ENCODE measurements around the gene IGFBP4.

Gene IGFBP4

GRCh38 chr17:40482722-40483121 lies 39.5 kb downstream of the IGFBP4 start:
- no peaks in the 10 kb centered on the region for H3K9me3 Mint-ChIP-seq
- H3K4me1 Mint-ChIP-seq = peaks cover 39% of the 10 kb centered on the region
- H3K36me3 Mint-ChIP-seq = no peaks in the 10 kb centered on the region
- ATAC-seq = no peak
- no peak overlapping the region for H3K4me3 Mint-ChIP-seq
- H3K27me3 Mint-ChIP-seq = no peaks in the 10 kb centered on the region
- H3K27ac Mint-ChIP-seq = peak overlapping the region; percentile 57

GRCh38 chr17:40483679-40484078 lies 40.4 kb downstream of the IGFBP4 start:
- no peaks in the 10 kb centered on the region for H3K36me3 Mint-ChIP-seq
- H3K9me3 Mint-ChIP-seq = no peaks in the 10 kb centered on the region
- no peak for ATAC-seq
- no peak overlapping the region for H3K27ac Mint-ChIP-seq
- peaks cover 41% of the 10 kb centered on the region for H3K4me1 Mint-ChIP-seq
- no peaks in the 10 kb centered on the region for H3K27me3 Mint-ChIP-seq
- no peak overlapping the region for H3K4me3 Mint-ChIP-seq

DNA sequence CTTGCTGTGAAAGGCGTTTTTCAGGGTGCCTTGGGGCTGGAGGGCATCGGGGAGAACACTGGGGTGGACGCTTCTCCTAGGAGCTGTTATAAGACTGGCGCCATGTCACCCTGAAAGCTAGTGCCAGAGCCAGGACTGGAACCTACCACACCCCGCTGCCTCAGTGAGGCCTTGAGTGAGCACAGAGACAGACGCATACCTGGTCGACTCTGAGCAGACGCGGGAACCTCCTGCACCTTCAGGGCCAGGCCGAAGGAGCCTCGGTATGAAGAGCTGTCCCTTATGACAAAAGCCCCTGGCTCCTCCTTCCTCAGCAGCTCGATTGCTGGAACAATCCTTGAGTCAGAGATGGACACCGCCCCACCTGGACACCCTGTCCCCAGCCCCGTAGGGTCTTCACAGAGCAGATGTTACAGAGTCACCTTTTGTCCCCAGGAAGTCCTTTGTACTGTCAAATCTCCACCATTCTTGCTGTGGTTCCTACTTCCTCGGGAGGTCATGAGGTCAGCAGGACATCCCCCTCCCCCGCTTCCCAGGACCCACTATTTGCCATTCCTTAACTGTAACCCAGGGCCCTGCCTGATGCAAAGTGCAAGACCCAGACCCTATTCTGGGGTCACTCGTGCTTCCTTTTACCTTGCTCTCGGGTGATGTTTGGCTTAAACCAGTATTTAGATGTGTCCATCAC lies 41.2 kb downstream of the IGFBP4 start:
- no peak for ATAC-seq
- Mint-ChIP-seq H3K27me3 (no peaks in the 10 kb centered on the region), H3K4me1 (peaks cover 41% of the 10 kb centered on the region), H3K27ac (no peak overlapping the region), H3K36me3 (no peaks in the 10 kb centered on the region), H3K4me3 (no peak overlapping the region), H3K9me3 (no peaks in the 10 kb centered on the region)

DNA sequence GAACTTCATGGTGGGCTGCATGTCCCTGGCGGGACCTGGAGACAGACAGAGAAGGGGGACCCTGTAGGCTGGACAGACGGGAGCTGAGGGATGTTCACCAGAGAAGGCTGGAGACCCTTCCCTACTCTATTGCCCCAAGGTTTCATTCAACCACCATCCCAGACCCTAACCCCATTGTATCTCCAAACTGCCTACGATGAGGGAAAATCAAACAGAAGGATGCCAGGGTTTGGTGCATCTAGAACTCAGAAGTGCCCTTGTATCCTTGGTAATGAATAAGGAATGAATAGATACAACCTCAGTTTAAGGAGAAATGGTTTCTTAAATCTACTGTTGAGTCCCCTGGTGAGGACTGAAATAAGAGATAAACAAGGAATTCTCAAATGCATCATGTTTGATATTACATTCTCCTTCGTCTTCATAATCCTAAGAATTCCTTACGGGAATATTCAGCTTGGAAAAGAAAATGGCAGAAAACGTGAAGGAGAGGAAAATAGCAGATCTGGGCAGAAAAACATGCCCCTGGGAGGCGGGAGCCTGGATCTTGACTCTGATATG lies 41.8 kb downstream of the IGFBP4 start:
- H3K4me1 Mint-ChIP-seq = peaks cover 41% of the 10 kb centered on the region
- no peak for ATAC-seq
- no peak overlapping the region for H3K27ac Mint-ChIP-seq
- no peaks in the 10 kb centered on the region for H3K36me3 Mint-ChIP-seq
- no peak overlapping the region for H3K4me3 Mint-ChIP-seq
- no peaks in the 10 kb centered on the region for H3K27me3 Mint-ChIP-seq
- no peaks in the 10 kb centered on the region for H3K9me3 Mint-ChIP-seq

DNA sequence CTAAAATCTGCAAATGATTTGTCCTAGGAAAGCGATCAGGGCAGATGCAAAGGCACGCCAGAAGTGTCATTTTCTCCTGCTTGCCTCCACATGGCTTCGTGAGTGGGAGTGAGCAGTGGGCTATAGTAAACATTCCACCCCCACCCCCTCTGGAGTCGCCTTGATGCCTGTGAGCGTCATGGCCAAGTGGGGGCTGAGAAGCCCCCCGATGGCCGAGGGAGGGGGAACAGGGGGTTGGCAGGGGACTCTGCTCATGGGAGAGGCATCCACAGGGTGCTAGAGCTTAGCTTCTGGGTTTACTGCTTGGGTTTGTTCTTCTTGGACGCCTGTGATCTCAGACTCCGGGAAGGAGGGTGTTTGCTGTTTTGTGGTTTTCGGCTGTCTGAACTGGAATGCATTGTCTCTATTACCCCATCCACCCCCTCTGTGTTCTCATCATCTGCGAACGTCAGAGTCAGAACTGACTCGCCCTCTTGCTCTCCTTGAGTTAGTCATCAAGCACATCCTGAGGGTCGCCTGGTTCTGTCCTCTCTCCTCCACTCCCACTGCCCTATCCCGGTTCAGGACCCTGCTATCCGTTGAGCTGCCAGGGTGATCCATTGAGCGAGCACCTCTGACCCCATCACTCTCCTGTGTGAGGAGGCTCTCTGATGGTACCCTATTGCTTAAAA lies 42.7 kb downstream of the IGFBP4 start:
- no peak for ATAC-seq
- Mint-ChIP-seq H3K27ac (no peak overlapping the region), H3K4me3 (no peak overlapping the region), H3K4me1 (peaks cover 41% of the 10 kb centered on the region), H3K27me3 (no peaks in the 10 kb centered on the region), H3K36me3 (no peaks in the 10 kb centered on the region), H3K9me3 (no peaks in the 10 kb centered on the region)

- H3K4me1 Mint-ChIP-seq = peaks cover 39% of the 10 kb centered on the region
- no peaks in the 10 kb centered on the region for H3K27me3 Mint-ChIP-seq
- H3K9me3 Mint-ChIP-seq = no peaks in the 10 kb centered on the region
- H3K27ac Mint-ChIP-seq = no peak overlapping the region
- no peak for ATAC-seq
- no peaks in the 10 kb centered on the region for H3K36me3 Mint-ChIP-seq
- no peak overlapping the region for H3K4me3 Mint-ChIP-seq
Observed at GRCh38 chr17:40486522-40487370, 43.5 kb downstream of the IGFBP4 start.

DNA sequence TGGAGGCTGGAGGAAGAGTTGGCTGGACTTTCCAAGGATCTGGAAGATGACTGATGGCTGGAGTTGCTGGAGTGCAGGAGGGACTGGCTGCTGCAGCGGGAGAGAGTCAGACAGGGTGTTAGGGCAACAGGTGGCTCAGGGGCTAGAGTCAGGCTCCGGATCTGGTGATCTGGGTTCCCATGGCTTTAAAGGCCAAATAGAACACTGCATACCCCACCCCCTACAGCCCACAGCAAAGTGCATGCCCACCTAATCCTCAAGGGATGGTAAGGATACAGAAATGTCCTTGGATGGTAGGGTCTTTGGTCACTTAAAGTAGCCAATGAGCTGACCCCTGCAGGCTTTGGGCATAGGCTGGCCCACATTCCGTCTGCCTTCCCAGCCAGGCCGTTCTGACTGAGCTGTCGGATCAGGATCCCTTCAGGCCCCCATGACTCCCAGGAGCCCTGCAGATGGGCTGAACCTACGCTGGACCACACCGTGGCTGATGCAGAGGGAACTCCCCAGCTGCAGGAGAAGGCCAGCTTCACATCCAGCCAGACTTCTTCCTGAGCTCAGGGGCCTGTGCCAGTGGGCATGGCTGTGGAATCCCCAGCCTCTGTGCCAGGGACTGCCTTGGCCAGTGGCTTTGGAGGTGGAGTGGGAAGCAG lies 44.2 kb downstream of the IGFBP4 start:
- no peak for ATAC-seq
- Mint-ChIP-seq H3K27me3 (no peaks in the 10 kb centered on the region), H3K4me1 (peaks cover 36% of the 10 kb centered on the region), H3K36me3 (no peaks in the 10 kb centered on the region), H3K9me3 (no peaks in the 10 kb centered on the region), H3K27ac (no peak overlapping the region), H3K4me3 (no peak overlapping the region)

DNA sequence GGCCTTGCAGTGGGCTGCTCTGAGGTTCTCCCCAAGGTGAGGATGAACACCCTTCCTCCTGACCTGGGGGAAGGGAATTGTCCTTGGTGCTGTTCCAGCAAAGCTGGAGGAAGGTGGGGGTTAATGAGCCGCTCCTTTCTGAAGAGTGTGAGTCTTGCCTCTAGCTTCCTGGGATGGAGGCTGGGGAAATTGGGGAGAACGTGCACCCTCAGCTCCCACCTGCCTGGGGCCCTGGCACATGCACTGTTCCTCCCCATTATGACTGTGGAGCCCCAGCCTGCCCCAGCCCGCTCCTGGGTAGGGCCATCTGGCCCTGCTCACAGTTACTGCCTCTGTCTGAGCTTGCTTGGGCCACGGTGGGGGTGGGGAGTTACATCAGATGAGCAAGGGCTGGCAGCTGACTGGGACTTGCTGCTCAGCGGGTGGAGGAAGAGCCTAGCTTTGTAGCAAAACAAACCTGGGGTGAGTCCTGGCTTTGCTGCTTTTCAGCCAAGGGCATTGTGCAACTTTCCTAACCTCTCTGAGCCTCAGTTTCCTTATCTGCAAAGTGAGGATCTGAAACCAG lies 47.1 kb downstream of the IGFBP4 start:
- Mint-ChIP-seq H3K27me3 (no peaks in the 10 kb centered on the region), H3K27ac (peak overlapping the region; percentile 57), H3K4me1 (peaks cover 31% of the 10 kb centered on the region), H3K36me3 (no peaks in the 10 kb centered on the region), H3K9me3 (no peaks in the 10 kb centered on the region), H3K4me3 (no peak overlapping the region)
- ATAC-seq = no peak

GRCh38 chr17:40490982-40491381 lies 47.7 kb downstream of the IGFBP4 start:
- no peak for ATAC-seq
- Mint-ChIP-seq H3K4me1 (peaks cover 31% of the 10 kb centered on the region), H3K9me3 (no peaks in the 10 kb centered on the region), H3K4me3 (no peak overlapping the region), H3K36me3 (no peaks in the 10 kb centered on the region), H3K27me3 (no peaks in the 10 kb centered on the region), H3K27ac (no peak overlapping the region)

GRCh38 chr17:40491486-40491885 lies 48.2 kb downstream of the IGFBP4 start:
- Mint-ChIP-seq H3K27me3 (peaks cover under 1% of the 10 kb centered on the region), H3K4me3 (no peak overlapping the region), H3K36me3 (no peaks in the 10 kb centered on the region), H3K27ac (no peak overlapping the region), H3K4me1 (peaks cover 31% of the 10 kb centered on the region), H3K9me3 (no peaks in the 10 kb centered on the region)
- no peak for ATAC-seq

GRCh38 chr17:40493697-40494096 lies 50.4 kb downstream of the IGFBP4 start:
- Mint-ChIP-seq H3K27me3 (peaks cover 12% of the 10 kb centered on the region), H3K36me3 (no peaks in the 10 kb centered on the region), H3K9me3 (no peaks in the 10 kb centered on the region), H3K27ac (no peak overlapping the region), H3K4me1 (peaks cover 28% of the 10 kb centered on the region), H3K4me3 (no peak overlapping the region)
- no peak for ATAC-seq

GRCh38 chr17:40495140-40495539 lies 51.9 kb downstream of the IGFBP4 start:
- H3K4me1 Mint-ChIP-seq = peaks cover 15% of the 10 kb centered on the region
- H3K27me3 Mint-ChIP-seq = peaks cover 26% of the 10 kb centered on the region
- no peaks in the 10 kb centered on the region for H3K9me3 Mint-ChIP-seq
- H3K4me3 Mint-ChIP-seq = no peak overlapping the region
- no peak for ATAC-seq
- H3K36me3 Mint-ChIP-seq = no peaks in the 10 kb centered on the region
- H3K27ac Mint-ChIP-seq = no peak overlapping the region

- Mint-ChIP-seq H3K27ac (no peak overlapping the region), H3K4me1 (peaks cover 9% of the 10 kb centered on the region), H3K4me3 (no peak overlapping the region), H3K9me3 (no peaks in the 10 kb centered on the region), H3K36me3 (no peaks in the 10 kb centered on the region), H3K27me3 (peaks cover 36% of the 10 kb centered on the region)
- peak; percentile 20 for ATAC-seq
Observed at GRCh38 chr17:40496170-40496569, 52.9 kb downstream of the IGFBP4 start.

DNA sequence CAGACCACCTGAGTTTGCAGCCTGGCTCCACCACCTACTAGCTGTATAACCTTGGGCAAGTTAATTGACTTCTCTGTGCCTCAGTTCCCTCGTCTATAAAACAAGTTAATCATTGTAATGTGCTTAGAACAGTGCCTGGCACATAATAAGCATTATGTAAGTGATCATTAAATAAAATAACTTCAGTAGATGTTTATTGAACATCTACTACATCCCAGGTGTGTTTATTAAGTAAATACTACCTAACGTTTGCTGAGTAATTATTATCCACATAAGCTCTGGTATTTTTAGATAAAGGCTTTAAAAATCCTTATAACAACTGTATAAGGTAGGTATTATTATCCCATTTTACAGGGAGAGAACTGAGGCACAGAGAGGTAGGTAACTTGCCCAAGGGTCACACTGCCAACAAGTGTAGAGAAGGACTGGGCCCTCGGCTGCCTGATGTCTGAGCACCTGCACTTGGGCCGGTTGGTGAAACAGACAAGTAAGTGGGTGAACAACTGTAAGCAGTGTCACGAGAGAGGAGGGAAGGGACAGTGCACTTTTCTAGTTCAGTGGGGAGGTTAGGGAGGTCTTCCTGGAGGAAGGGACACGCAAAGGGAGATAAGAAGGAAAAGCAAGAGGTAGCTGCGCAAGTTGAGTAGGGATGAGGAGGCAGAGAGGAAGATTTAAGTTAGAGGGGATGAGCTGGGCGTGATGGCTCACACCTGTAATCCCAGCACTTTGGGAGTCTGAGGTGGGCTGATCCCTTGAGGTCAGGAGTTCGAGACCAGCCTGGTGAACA lies 53.6 kb downstream of the IGFBP4 start:
- Mint-ChIP-seq H3K27ac (no peak overlapping the region), H3K4me3 (no peak overlapping the region), H3K27me3 (peaks cover 38% of the 10 kb centered on the region)

More for the DNA sequence above, 53.6 kb downstream of the IGFBP4 start:
- no peaks in the 10 kb centered on the region for H3K36me3 Mint-ChIP-seq
- no peaks in the 10 kb centered on the region for H3K9me3 Mint-ChIP-seq
- no peak for ATAC-seq
- H3K4me1 Mint-ChIP-seq = peaks cover 6% of the 10 kb centered on the region
